NB4 (cell line): ENCODE measurements around the gene IL3RA.

Experiments
- CTCF ChIP-seq: IDR thresholded peaks from one replicate; pipeline ENCODE4 v1.5.1; 2012; ENCODE audit warnings: low read depth, low read length
- MAX ChIP-seq: IDR thresholded peaks from 2 replicates; pipeline ENCODE4 v1.6.1; 2011; ENCODE audit warnings: low read depth, low read length
- POLR2A ChIP-seq: IDR thresholded peaks from 2 replicates; pipeline ENCODE4 v1.6.1; 2011; ENCODE audit warnings: mild to moderate bottlenecking; ENCODE audit not compliant: insufficient read length; ENCODE audit errors: extremely low read depth

GRCh38 chrX:1391370-1391706 is 54.8 kb downstream of the IL3RA start:
- TF ChIP-seq POLR2A: no peak
- no peak for TF ChIP-seq CTCF
- TF ChIP-seq MAX: no peak
